Colonic mucosa (tissue), 4 donors: ENCODE measurements around the gene COX14. TPM values are rescaled to one million over a fixed set of nuclear protein-coding genes. Genes with fewer than 3 reads are reported as not detected.

Experiments
- DNase-seq: peaks from one replicate; pipeline ENCODE4 v3.0.0-alpha.2; 2020
- H3K27ac ChIP-seq: fragments of 200-600 bp; one replicate; pipeline ENCODE4 v1.8.0; 2021
- H3K27me3 ChIP-seq: fragments of 200-600 bp; one replicate; pipeline ENCODE4 v1.8.0; 2021
- H3K36me3 ChIP-seq: fragments of 200-600 bp; one replicate; pipeline ENCODE4 v1.8.0; 2021
- H3K4me1 ChIP-seq: fragments of 200-600 bp; one replicate; pipeline ENCODE4 v1.8.0; 2021; ENCODE audit warnings: mild to moderate bottlenecking
- H3K4me3 ChIP-seq: fragments of 200-600 bp; one replicate; pipeline ENCODE4 v1.8.0; 2021
- H3K9ac ChIP-seq, 2 donors: one replicate each; pipeline ENCODE4 v1.7.0; 2013; ENCODE audit warnings: control low read depth in 2 of 2, low read depth in 2 of 2, low read length in 2 of 2
- H3K9me3 ChIP-seq: fragments of 200-600 bp; one replicate; pipeline ENCODE4 v1.8.0; 2021
- CTCF ChIP-seq: fragments of 200-600 bp; IDR thresholded peaks from one replicate; pipeline ENCODE4 v1.8.0; 2022; ENCODE audit warnings: antibody characterized with exemption, mild to moderate bottlenecking
- intact Hi-C: fragments of 100-400 bp; cut with DNase I; formaldehyde crosslinking; loops from one replicate; pipeline ENCODE4 v1.14.1; 2022
- total RNA-seq, 2 donors: library from RNA; stranded (reverse); fragmentation: NEBNext Ultra II Directional in 1 of 2; extraction: Animal tissue kit (Norgen Biotek cat#: 25700) in 1 of 2; gene quantifications; one replicate each; pipeline ENCODE4 v1.2.1, GENCODE V29; 2021
- donor health status: healthy.
- donor health status: DM: no; HTN: no; CAD: no.
- donor health status: DM: no; HTN: no; CAD: no.

Gene COX14
- total RNA-seq, 2 donors from 2014 or later = 74.4 to 86.8 TPM

DNA sequence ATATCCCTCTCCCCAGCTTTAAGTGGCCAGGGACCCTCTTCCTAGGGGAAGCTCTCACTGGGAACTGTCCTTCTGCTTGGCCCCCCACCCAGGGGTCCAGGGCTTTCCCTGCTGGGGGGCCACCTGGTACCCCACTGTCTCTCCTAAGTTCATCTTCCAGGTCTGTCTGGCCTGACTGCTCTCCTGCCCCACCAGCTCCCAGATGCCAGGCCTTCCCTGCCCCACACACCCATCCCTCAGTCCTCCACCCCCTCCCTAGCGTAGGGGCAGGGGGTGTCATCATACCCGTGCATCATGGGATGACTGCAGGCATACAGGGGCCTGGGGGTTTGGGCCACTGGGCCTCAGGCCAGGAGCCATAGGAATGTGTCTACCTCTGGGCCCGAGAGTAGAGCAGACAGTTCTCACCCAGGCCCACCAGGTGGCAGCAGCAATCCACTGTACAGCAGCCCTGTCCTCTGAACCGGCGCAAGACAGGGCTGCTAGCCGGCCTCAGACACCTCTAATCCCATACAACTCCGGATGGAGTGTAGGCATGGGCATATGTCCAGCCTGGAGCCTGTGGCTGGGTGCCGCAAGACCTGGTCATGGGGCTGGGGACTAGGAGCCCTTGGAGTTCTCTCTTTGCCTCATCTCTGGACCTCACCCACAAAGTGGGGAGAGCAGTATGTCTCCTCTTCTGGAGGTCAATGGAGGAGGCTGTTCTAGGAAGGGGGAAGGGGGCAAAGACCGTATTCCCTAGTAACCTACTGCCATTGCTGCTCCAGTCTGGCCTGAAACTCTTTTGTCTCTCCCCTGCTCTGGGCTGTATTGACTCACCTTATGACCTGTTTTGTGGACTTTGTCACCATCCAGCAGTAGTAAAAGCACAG is 36.9 kb upstream of the COX14 start:
- DNase-seq = peak; percentile 90
- H3K4me1 ChIP-seq = no peaks in the 10 kb centered on the region
- peak; percentile 84 for TF ChIP-seq CTCF
- no peaks in the 10 kb centered on the region for H3K27me3 ChIP-seq
- H3K9me3 ChIP-seq = no peaks in the 10 kb centered on the region
- peak overlapping the region in 1 of 2 donors; percentile 16 for H3K9ac ChIP-seq
- no peaks in the 10 kb centered on the region for H3K36me3 ChIP-seq
- intact Hi-C loops = loop anchor here (5.0 kb wide), 2 partner anchors 38 to 102 kb away; no protein-coding TSS in a partner anchor
- no peak overlapping the region for H3K4me3 ChIP-seq
- no peak overlapping the region for H3K27ac ChIP-seq

DNA sequence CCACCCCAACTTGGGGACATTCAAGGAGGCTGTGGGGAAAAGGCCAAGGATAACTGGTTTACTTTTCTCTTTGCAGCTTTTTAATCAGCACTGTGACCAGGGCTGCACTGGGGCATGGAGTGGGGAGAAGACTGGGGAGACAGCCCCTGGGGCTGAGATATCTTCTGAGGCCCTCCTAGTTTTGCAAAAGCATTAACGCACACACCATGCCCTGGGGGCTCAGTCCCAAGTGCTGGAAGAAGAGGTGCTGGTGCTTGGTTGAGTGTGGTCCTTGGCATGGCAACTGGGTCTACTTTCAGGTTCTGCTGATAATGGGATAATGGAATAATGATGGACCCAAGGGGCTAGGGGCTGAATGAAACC is 36.2 kb upstream of the COX14 start:
- Histone ChIP-seq H3K27me3 (no peaks in the 10 kb centered on the region), H3K4me1 (no peaks in the 10 kb centered on the region), H3K36me3 (no peaks in the 10 kb centered on the region), H3K9me3 (no peaks in the 10 kb centered on the region), H3K4me3 (no peak overlapping the region), H3K9ac (peak overlapping the region in 1 of 2 donors; percentile 16), H3K27ac (no peak overlapping the region)
- DNase-seq = no peak
- TF ChIP-seq CTCF = no peak
- intact Hi-C loops = loop anchor here (5.0 kb wide), 1 partner anchor 102 kb away; no protein-coding TSS in a partner anchor

- no peak for DNase-seq
- no peaks in the 10 kb centered on the region for H3K9me3 ChIP-seq
- TF ChIP-seq CTCF = no peak
- no peaks in the 10 kb centered on the region for H3K27me3 ChIP-seq
- H3K9ac ChIP-seq = no peak overlapping the region
- H3K36me3 ChIP-seq = no peaks in the 10 kb centered on the region
- no peaks in the 10 kb centered on the region for H3K4me1 ChIP-seq
- no peak overlapping the region for H3K4me3 ChIP-seq
- H3K27ac ChIP-seq = no peak overlapping the region
- intact Hi-C loops = loop anchor here (5.0 kb wide), 1 partner anchor 100 kb away; no protein-coding TSS in a partner anchor
Observed at GRCh38 chr12:50077099-50077498, 34.9 kb upstream of the COX14 start.

DNA sequence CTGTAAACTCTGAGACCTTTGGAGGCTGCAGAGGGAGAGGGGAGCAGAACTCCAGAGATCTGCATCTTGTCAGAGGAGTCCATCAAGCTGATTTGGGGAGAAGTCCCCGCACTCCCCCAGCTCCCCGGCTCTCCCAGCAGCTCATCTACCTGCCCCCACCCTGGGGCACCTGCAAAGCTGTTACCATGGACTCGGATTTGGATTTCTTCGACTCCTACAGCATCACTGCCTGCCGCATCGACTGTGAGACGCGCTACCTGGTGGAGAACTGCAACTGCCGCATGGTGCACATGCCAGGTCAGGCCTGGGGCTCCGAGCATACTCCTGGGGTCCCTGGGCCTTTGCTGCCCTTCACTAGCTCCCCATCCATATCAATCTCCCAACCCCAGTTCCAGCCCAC is 33.8 kb upstream of the COX14 start:
- no peak for DNase-seq
- Histone ChIP-seq H3K36me3 (no peaks in the 10 kb centered on the region), H3K27me3 (no peaks in the 10 kb centered on the region), H3K4me1 (no peaks in the 10 kb centered on the region), H3K4me3 (no peak overlapping the region), H3K27ac (no peak overlapping the region), H3K9ac (no peak overlapping the region), H3K9me3 (no peaks in the 10 kb centered on the region)
- TF ChIP-seq CTCF = no peak
- intact Hi-C loops = loop anchor here (5.0 kb wide), 1 partner anchor 99 kb away; no protein-coding TSS in a partner anchor

GRCh38 chr12:50079771-50080170 is 32.3 kb upstream of the COX14 start:
- no peaks in the 10 kb centered on the region for H3K36me3 ChIP-seq
- no peaks in the 10 kb centered on the region for H3K4me1 ChIP-seq
- H3K27ac ChIP-seq = no peak overlapping the region
- no peak overlapping the region for H3K9ac ChIP-seq
- H3K27me3 ChIP-seq = no peaks in the 10 kb centered on the region
- no peak for TF ChIP-seq CTCF
- DNase-seq = no peak
- no peaks in the 10 kb centered on the region for H3K9me3 ChIP-seq
- no peak overlapping the region for H3K4me3 ChIP-seq
- intact Hi-C loops = loop anchor here (5.0 to 10.0 kb wide), 2 partner anchors 98 to 235 kb away; no protein-coding TSS in a partner anchor
